NCI-H1092 treated with DMSO at 0.1 percent for 48 hours (cell line): ENCODE results near the gene KRT35.
"Not testable (repeated sequence)": the region's sequence is repeated elsewhere in the genome, so short reads cannot be mapped to it uniquely, and the experiment has no call there.

Source experiments
- DNase-seq: peaks from one replicate; lab custom pipeline; 2025; lab: John Stamatoyannopoulos, UW

Gene KRT35

GRCh38 chr17:41453066-41453465 lies 27.9 kb downstream of the KRT35 start:
- no peak for DNase-seq

- DNase-seq = no peak
Measured at GRCh38 chr17:41452281-41452680, 28.7 kb downstream of the KRT35 start.

GRCh38 chr17:41451154-41451728 lies 29.7 kb downstream of the KRT35 start:
- no peak for DNase-seq

GRCh38 chr17:41449008-41449407 lies 31.9 kb downstream of the KRT35 start:
- DNase-seq = no peak

GRCh38 chr17:41448506-41448905 lies 32.4 kb downstream of the KRT35 start:
- DNase-seq = no peak

GRCh38 chr17:41446806-41447205 lies 34.1 kb downstream of the KRT35 start:
- DNase-seq = no peak

- no peak for DNase-seq
Measured at GRCh38 chr17:41444640-41445039, 36.3 kb downstream of the KRT35 start.

GRCh38 chr17:41444186-41444585 lies 36.8 kb downstream of the KRT35 start:
- DNase-seq = no peak

- DNase-seq = no peak
Measured at GRCh38 chr17:41442739-41443138, 38.2 kb downstream of the KRT35 start.

GRCh38 chr17:41440531-41441033 lies 40.4 kb downstream of the KRT35 start, which contains the start of gene KRT38:
Gene KRT38 (minus strand): TSS chr17:41440983. CDS start chr17:41440921, 62 bp downstream.
- no peak for DNase-seq

GRCh38 chr17:41439375-41439774 lies 41.6 kb downstream of the KRT35 start:
- DNase-seq = no peak

- DNase-seq = no peak
Measured at GRCh38 chr17:41437769-41438168, 43.2 kb downstream of the KRT35 start.

- no peak for DNase-seq
Measured at GRCh38 chr17:41437254-41437653, 43.7 kb downstream of the KRT35 start.

- DNase-seq = peak; percentile 69
Measured at GRCh38 chr17:41434415-41434814, 46.5 kb downstream of the KRT35 start.

GRCh38 chr17:41434005-41434404 lies 46.9 kb downstream of the KRT35 start:
- DNase-seq = peak; percentile 69

GRCh38 chr17:41433586-41433985 lies 47.4 kb downstream of the KRT35 start:
- DNase-seq = no peak

- not testable (repeated sequence) for DNase-seq
Measured at GRCh38 chr17:41430376-41430775, 50.6 kb downstream of the KRT35 start.

- DNase-seq = no peak
Measured at GRCh38 chr17:41429667-41430066, 51.3 kb downstream of the KRT35 start.

GRCh38 chr17:41428591-41429291 lies 52.2 kb downstream of the KRT35 start:
- no peak for DNase-seq
